Stimulated activated naive CD8-positive, alpha-beta T cell treated with anti-CD3 and anti-CD28 coated beads, Interleukin-15, Interleukin-2, amounts not matched to agents 100 ng/mL and 50 ng/mL, for 24 hours (primary cell): ENCODE data around the gene DYNLT1.
"Not testable (repeated sequence)": the region's sequence is repeated elsewhere in the genome, so short reads cannot be mapped to it uniquely, and the experiment has no call there.

Experiments used
- H3K27ac Mint-ChIP-seq: one replicate; pipeline ENCODE4 v1.8.0; 2021; ENCODE audit warnings: mild to moderate bottlenecking, mixed read lengths
- H3K27me3 Mint-ChIP-seq: one replicate; pipeline ENCODE4 v1.8.0; 2021; ENCODE audit warnings: mixed read lengths
- H3K36me3 Mint-ChIP-seq: one replicate; pipeline ENCODE4 v1.8.0; 2021; ENCODE audit warnings: low read depth, mixed read lengths
- H3K4me1 Mint-ChIP-seq: one replicate; pipeline ENCODE4 v1.8.0; 2021; ENCODE audit warnings: low read depth, mixed read lengths
- H3K4me3 Mint-ChIP-seq: one replicate; pipeline ENCODE4 v1.8.0; 2021; ENCODE audit warnings: mild to moderate bottlenecking, mixed read lengths
- H3K9me3 Mint-ChIP-seq: one replicate; pipeline ENCODE4 v1.8.0; 2021; ENCODE audit warnings: mixed read lengths

DYNLT1 gene

GRCh38 chr6:158669145-158670035 is 24.8 kb upstream of the DYNLT1 start:
- Mint-ChIP-seq H3K27me3 (no peaks in the 10 kb centered on the region), H3K9me3 (no peaks in the 10 kb centered on the region), H3K27ac (no peak overlapping the region), H3K36me3 (peaks cover 76% of the 10 kb centered on the region), H3K4me3 (no peak overlapping the region), H3K4me1 (peaks cover 22% of the 10 kb centered on the region)

- Mint-ChIP-seq H3K4me3 (no peak overlapping the region), H3K36me3 (peaks cover 75% of the 10 kb centered on the region), H3K27me3 (no peaks in the 10 kb centered on the region), H3K9me3 (no peaks in the 10 kb centered on the region), H3K4me1 (peaks cover 23% of the 10 kb centered on the region), H3K27ac (no peak overlapping the region)
Observed at GRCh38 chr6:158668707-158669103, 24.2 kb upstream of the DYNLT1 start.

GRCh38 chr6:158667360-158667981 is 22.9 kb upstream of the DYNLT1 start:
- Mint-ChIP-seq H3K27me3 (no peaks in the 10 kb centered on the region), H3K4me3 (no peak overlapping the region), H3K4me1 (peaks cover 27% of the 10 kb centered on the region), H3K27ac (no peak overlapping the region), H3K9me3 (no peaks in the 10 kb centered on the region), H3K36me3 (peaks cover 79% of the 10 kb centered on the region)

- Mint-ChIP-seq H3K9me3 (no peaks in the 10 kb centered on the region), H3K36me3 (peaks cover 78% of the 10 kb centered on the region), H3K27ac (no peak overlapping the region), H3K4me3 (no peak overlapping the region), H3K27me3 (no peaks in the 10 kb centered on the region), H3K4me1 (peaks cover 31% of the 10 kb centered on the region)
Observed at GRCh38 chr6:158666628-158667359, 22.3 kb upstream of the DYNLT1 start.

- H3K27me3 Mint-ChIP-seq, result no peaks in the 10 kb centered on the region
- peaks cover 39% of the 10 kb centered on the region for H3K4me1 Mint-ChIP-seq
- no peak overlapping the region for H3K27ac Mint-ChIP-seq
- no peaks in the 10 kb centered on the region for H3K9me3 Mint-ChIP-seq
- no peak overlapping the region for H3K4me3 Mint-ChIP-seq
- H3K36me3 Mint-ChIP-seq, result peaks cover 81% of the 10 kb centered on the region
Observed at GRCh38 chr6:158665332-158665731, 20.8 kb upstream of the DYNLT1 start.

- Mint-ChIP-seq H3K4me1 (peaks cover 55% of the 10 kb centered on the region), H3K27me3 (no peaks in the 10 kb centered on the region), H3K27ac (no peak overlapping the region), H3K9me3 (no peaks in the 10 kb centered on the region), H3K4me3 (no peak overlapping the region), H3K36me3 (peaks cover 85% of the 10 kb centered on the region)
Observed at GRCh38 chr6:158663625-158664165, 19.2 kb upstream of the DYNLT1 start.

- Mint-ChIP-seq H3K27me3 (no peaks in the 10 kb centered on the region), H3K27ac (no peak overlapping the region), H3K36me3 (peaks cover 86% of the 10 kb centered on the region), H3K9me3 (no peaks in the 10 kb centered on the region), H3K4me1 (peaks cover 55% of the 10 kb centered on the region), H3K4me3 (no peak overlapping the region)
Observed at GRCh38 chr6:158662954-158663624, 18.5 kb upstream of the DYNLT1 start.

- H3K9me3 Mint-ChIP-seq, result no peaks in the 10 kb centered on the region
- H3K4me3 Mint-ChIP-seq, result no peak overlapping the region
- H3K4me1 Mint-ChIP-seq, result peaks cover 52% of the 10 kb centered on the region
- no peaks in the 10 kb centered on the region for H3K27me3 Mint-ChIP-seq
- peaks cover 83% of the 10 kb centered on the region for H3K36me3 Mint-ChIP-seq
- H3K27ac Mint-ChIP-seq, result no peak overlapping the region
Observed at GRCh38 chr6:158662607-158662953, 18.0 kb upstream of the DYNLT1 start.

- Mint-ChIP-seq H3K4me1 (peaks cover 52% of the 10 kb centered on the region), H3K4me3 (no peak overlapping the region), H3K9me3 (no peaks in the 10 kb centered on the region), H3K27me3 (no peaks in the 10 kb centered on the region), H3K36me3 (peaks cover 83% of the 10 kb centered on the region), H3K27ac (no peak overlapping the region)
Observed at GRCh38 chr6:158661156-158661685, 16.7 kb upstream of the DYNLT1 start.

- no peak overlapping the region for H3K4me3 Mint-ChIP-seq
- no peaks in the 10 kb centered on the region for H3K27me3 Mint-ChIP-seq
- H3K36me3 Mint-ChIP-seq, result peaks cover 85% of the 10 kb centered on the region
Observed at GRCh38 chr6:158660333-158660754, 15.8 kb upstream of the DYNLT1 start.

GRCh38 chr6:158656986-158657385 is 12.4 kb upstream of the DYNLT1 start:
- peaks cover 78% of the 10 kb centered on the region for H3K4me1 Mint-ChIP-seq
- not testable (repeated sequence) for H3K9me3 Mint-ChIP-seq, H3K27ac Mint-ChIP-seq, H3K27me3 Mint-ChIP-seq
- H3K4me3 Mint-ChIP-seq, result peak overlapping the region; percentile 15
- H3K36me3 Mint-ChIP-seq, result peaks cover 82% of the 10 kb centered on the region

More at GRCh38 chr6:158660333-158660754, 15.8 kb upstream of the DYNLT1 start:
- H3K9me3 Mint-ChIP-seq, result no peaks in the 10 kb centered on the region
- H3K4me1 Mint-ChIP-seq, result peaks cover 61% of the 10 kb centered on the region
- H3K27ac Mint-ChIP-seq, result no peak overlapping the region

- Mint-ChIP-seq H3K27ac (peak overlapping the region; percentile 99), H3K27me3 (no peaks in the 10 kb centered on the region), H3K4me1 (peaks cover 79% of the 10 kb centered on the region), H3K9me3 (no peaks in the 10 kb centered on the region), H3K36me3 (peaks cover 87% of the 10 kb centered on the region), H3K4me3 (peak overlapping the region; percentile 91)
Observed at GRCh38 chr6:158655569-158656450, 11.3 kb upstream of the DYNLT1 start.

GRCh38 chr6:158654960-158655489 is 10.5 kb upstream of the DYNLT1 start:
- H3K9me3 Mint-ChIP-seq, result no peaks in the 10 kb centered on the region
- H3K4me1 Mint-ChIP-seq, result peaks cover 75% of the 10 kb centered on the region
- peaks cover 85% of the 10 kb centered on the region for H3K36me3 Mint-ChIP-seq

More at GRCh38 chr6:158654960-158655489, 10.5 kb upstream of the DYNLT1 start:
- Mint-ChIP-seq H3K27ac (peak overlapping the region; percentile 99), H3K4me3 (peak overlapping the region; percentile 91), H3K27me3 (no peaks in the 10 kb centered on the region)
